H1 (cell line): Measurements from ENCODE around the gene MYH16. TPM values are rescaled to one million over a fixed set of nuclear protein-coding genes. Genes with fewer than 3 reads are reported as not detected.
A peak's percentile ranks its signal among the peaks of the same experiment; 100 is the strongest.

Experiments
- CTCF ChIA-PET: fragments of 300-600 bp; sonication (Branson Sonifier 250); formaldehyde crosslinking; loops from one replicate; lab custom pipeline; 2021; ENCODE audit not compliant: partially characterized antibody; lab: Charles Lee
- POLR2A ChIA-PET: fragments of 300-600 bp; sonication (Branson Sonifier 250); formaldehyde crosslinking; loops from one replicate; lab custom pipeline; 2021; ENCODE audit warnings: inconsistent platforms; ENCODE audit not compliant: partially characterized antibody; lab: Charles Lee
- DNase-seq, 2 experiments: peaks; one replicate each; pipeline versions ENCODE4 v3.0.0 to v3.0.0-alpha.2; 2010 to 2022; ENCODE audit warnings: low spot score in 2 of 2, low read depth in 1 of 2, mixed read lengths in 1 of 2
- FAIRE-seq: peaks from 2 replicates; lab custom pipeline; 2011; peaks lifted over from hg19 to GRCh38; lab: Jason Lieb, UNC
- H2AFZ ChIP-seq: 2 replicates; pipeline ENCODE4 v1.8.1; 2012; ENCODE audit warnings: low read length, inconsistent platforms
- H2AK5ac ChIP-seq: 2 replicates; pipeline ENCODE4 v1.6.1; 2013; ENCODE audit warnings: low read depth, low read length
- H2BK120ac ChIP-seq: replicated peaks from 2 replicates; pipeline ENCODE3; 2013; ENCODE audit warnings: low read depth, low read length, inconsistent platforms
- H2BK12ac ChIP-seq: 2 replicates; pipeline ENCODE4 v1.6.1; 2013; ENCODE audit warnings: low read depth, low read length
- H2BK15ac ChIP-seq: 2 replicates; pipeline ENCODE4 v1.6.1; 2013; ENCODE audit warnings: low read length
- H2BK20ac ChIP-seq: 2 replicates; pipeline ENCODE4 v1.6.1; 2013; ENCODE audit warnings: low read length
- H2BK5ac ChIP-seq: 2 replicates; pipeline ENCODE4 v1.6.1; 2013; ENCODE audit warnings: low read depth, low read length
- H3K14ac ChIP-seq: 2 replicates; pipeline ENCODE4 v1.6.1; 2013; ENCODE audit warnings: inconsistent platforms; ENCODE audit not compliant: insufficient read length
- H3K18ac ChIP-seq: 2 replicates; pipeline ENCODE4 v1.6.1; 2013; ENCODE audit warnings: low read length; ENCODE audit errors: extremely low read depth
- H3K23ac ChIP-seq: 2 replicates; pipeline ENCODE4 v1.6.1; 2013; ENCODE audit warnings: inconsistent platforms; ENCODE audit not compliant: insufficient read length
- H3K23me2 ChIP-seq: 2 replicates; pipeline ENCODE4 v1.6.1; 2013; ENCODE audit warnings: low read depth, low read length
- H3K27ac ChIP-seq: 2 replicates; pipeline ENCODE4 v1.6.1; 2011; ENCODE audit warnings: low read depth, low read length, inconsistent platforms
- H3K27me3 ChIP-seq, 4 experiments: replicated peaks in 1 of 4; 1 replicate in 1 of 4; 2 replicates in 3 of 4; pipeline versions ENCODE4 v1.6.1 to v1.8.1; 2011 to 2013; ENCODE audit warnings: low read length in 3 of 4, mild to moderate bottlenecking in 3 of 4, inconsistent platforms in 2 of 4, mixed read lengths in 2 of 4, moderate library complexity in 1 of 4; ENCODE audit not compliant: control insufficient read depth in 3 of 4, insufficient read depth in 3 of 4; ENCODE audit errors: extremely low read depth in 1 of 4
- H3K36me3 ChIP-seq, 4 experiments: 2 replicates each; pipeline versions ENCODE4 v1.6.1 to v1.8.1; 2011 to 2013; ENCODE audit warnings: mild to moderate bottlenecking in 4 of 4, low read length in 3 of 4, moderate library complexity in 2 of 4, control low read depth in 1 of 4, inconsistent platforms in 1 of 4; ENCODE audit not compliant: insufficient read depth in 4 of 4, control insufficient read depth in 2 of 4
- H3K4ac ChIP-seq: replicated peaks from 2 replicates; pipeline ENCODE3; 2013; ENCODE audit warnings: low read length, low read depth, mixed read lengths, inconsistent platforms; ENCODE audit not compliant: insufficient read length
- H3K4me1 ChIP-seq, 4 experiments: replicated peaks in 1 of 4; 1 replicate in 1 of 4; 2 replicates in 3 of 4; pipeline versions ENCODE4 v1.6.1 to v1.8.1; 2011 to 2013; ENCODE audit warnings: low read length in 3 of 4, inconsistent platforms in 2 of 4, mixed read lengths in 1 of 4; ENCODE audit not compliant: insufficient read depth in 4 of 4, control insufficient read depth in 3 of 4
- H3K4me2 ChIP-seq, 2 experiments: 2 replicates each; pipeline versions ENCODE4 v1.6.1 to v1.8.1; 2011 to 2013; ENCODE audit warnings: low read depth in 2 of 2, low read length in 2 of 2, control low read depth in 1 of 2, inconsistent platforms in 1 of 2, mild to moderate bottlenecking in 1 of 2; ENCODE audit not compliant: insufficient read depth in 1 of 2
- H3K4me3 ChIP-seq, 4 experiments: fragments of 200-600, 300-600 bp in 1 of 4; sonication (generic), shearing (Covaris generic), sonication (Bioruptor Twin) in 1 of 4; 2 replicates each; pipeline versions ENCODE4 v1.5.1 to v1.8.1; 2011 to 2016; ENCODE audit warnings: low read length in 4 of 4, low read depth in 3 of 4, control low read depth in 2 of 4, inconsistent platforms in 2 of 4, mild to moderate bottlenecking in 2 of 4, mixed read lengths in 1 of 4, moderate library complexity in 1 of 4; ENCODE audit not compliant: insufficient read depth in 2 of 4; ENCODE audit errors: extremely low read depth in 1 of 4
- H3K56ac ChIP-seq: replicated peaks from 2 replicates; pipeline ENCODE3; 2013; ENCODE audit warnings: low read depth, mild to moderate bottlenecking, mixed read lengths, low read length, inconsistent platforms; ENCODE audit not compliant: insufficient read length
- H3K79me1 ChIP-seq: 2 replicates; pipeline ENCODE4 v1.6.1; 2013; ENCODE audit warnings: low read depth, low read length, control low read depth
- H3K79me2 ChIP-seq, 2 experiments: 2 replicates each; pipeline versions ENCODE4 v1.6.1 to v1.8.1; 2012 to 2013; ENCODE audit warnings: low read length in 2 of 2, mild to moderate bottlenecking in 2 of 2, inconsistent platforms in 1 of 2; ENCODE audit not compliant: insufficient read depth in 2 of 2, control insufficient read depth in 1 of 2
- H3K9ac ChIP-seq, 4 experiments: replicated peaks in 1 of 4; 1 replicate in 1 of 4; 2 replicates in 3 of 4; pipeline versions ENCODE4 v1.6.1 to v1.8.1; 2011 to 2013; ENCODE audit warnings: low read depth in 3 of 4, low read length in 3 of 4, control low read depth in 2 of 4, mild to moderate bottlenecking in 2 of 4, moderate library complexity in 2 of 4, inconsistent platforms in 1 of 4; ENCODE audit errors: extremely low read depth in 1 of 4
- H3K9me3 ChIP-seq, 2 experiments: 2 replicates each; pipeline versions ENCODE4 v1.6.1 to v1.8.1; 2012 to 2013; ENCODE audit warnings: mild to moderate bottlenecking in 2 of 2, moderate library complexity in 2 of 2, control low read depth in 1 of 2, inconsistent platforms in 1 of 2, low read depth in 1 of 2, low read length in 1 of 2, mixed read lengths in 1 of 2; ENCODE audit not compliant: insufficient read depth in 2 of 2
- H4K20me1 ChIP-seq, 2 experiments: replicated peaks in 1 of 2; 2 replicates each; pipeline versions ENCODE3 to v1.8.1; 2011 to 2013; ENCODE audit warnings: inconsistent platforms in 2 of 2, low read length in 2 of 2, mild to moderate bottlenecking in 1 of 2; ENCODE audit not compliant: insufficient read depth in 2 of 2, control insufficient read depth in 1 of 2
- H4K5ac ChIP-seq: 2 replicates; pipeline ENCODE4 v1.6.1; 2013; ENCODE audit warnings: low read length, low read depth, mixed read lengths, inconsistent platforms; ENCODE audit not compliant: insufficient read length
- H4K8ac ChIP-seq: 2 replicates; pipeline ENCODE4 v1.8.0; 2013; ENCODE audit warnings: mild to moderate bottlenecking, moderate library complexity, low read length, inconsistent platforms; ENCODE audit not compliant: insufficient read depth; ENCODE audit errors: extremely low read depth
- H4K91ac ChIP-seq: replicated peaks from 2 replicates; pipeline ENCODE3; 2013; ENCODE audit warnings: low read length, mixed read lengths, inconsistent platforms; ENCODE audit not compliant: insufficient read length
- GTF2F1 ChIP-seq: IDR thresholded peaks from 2 replicates; pipeline ENCODE4 v1.6.1; 2012; ENCODE audit warnings: low read depth, low read length, improper control_type of control experiment, borderline replicate concordance
- PHF8 ChIP-seq: fragments of 200-600 bp; sonication (generic); conservative IDR thresholded peaks from 2 replicates; pipeline ENCODE4 v1.7.1; 2012; ENCODE audit warnings: low read depth, mild to moderate bottlenecking, inconsistent platforms, low read length, moderate library complexity
- SIN3A ChIP-seq, 2 experiments: IDR thresholded peaks in 1 of 2; conservative IDR thresholded peaks in 1 of 2; 2 replicates each; pipeline ENCODE4 v1.6.1; 2011 to 2012; ENCODE audit warnings: low read length in 2 of 2, improper control_type of control experiment in 1 of 2, low read depth in 1 of 2, mild to moderate bottlenecking in 1 of 2
- SP4 ChIP-seq: IDR thresholded peaks from 2 replicates; pipeline ENCODE4 v1.6.1; 2012; ENCODE audit warnings: low read length, inconsistent platforms
- WGBS, 2 experiments: shearing (Covaris generic) in 1 of 2; methylation state at CpG; one replicate each; pipeline versions ENCODE4 v1.1.6 to v1.1.7; 2013 to 2015; ENCODE audit warnings: low lambda C conversion rate in 2 of 2, mixed read lengths in 2 of 2, inconsistent platforms in 1 of 2, low coverage in 1 of 2, missing lambda C conversion rate in 1 of 2; ENCODE audit not compliant: insufficient replicate concordance in 2 of 2, insufficient coverage in 1 of 2, insufficient read length in 1 of 2; ENCODE audit errors: extremely low coverage in 1 of 2, missing lambda C conversion rate in 1 of 2; 5-methylcytosine and 5-hydroxymethylcytosine counted together
- polyA plus RNA-seq, 7 experiments: library from polyadenylated mRNA; depleted of rRNA in 3 of 7; stranded (reverse) in 5 of 7; unstranded in 2 of 7; fragments of >200 nt in 5 of 7; fragments of 200-250 nt in 2 of 7; gene quantifications; 1 replicate in 5 of 7; 2 replicates in 1 of 7; 4 replicates in 1 of 7; pipeline versions ENCODE4 v1.2.1 to v1.2.3, GENCODE V29; 2011 to 2013; ENCODE audit warnings: missing spikeins in 2 of 7, mixed read lengths in 2 of 7
- total RNA-seq: library from RNA; stranded (reverse); fragmentation: NEBNext Ultra II Directional; extraction: Animal tissue kit (Norgen Biotek cat#: 25700); gene quantifications from 2 replicates; pipeline ENCODE4 v1.2.1, GENCODE V29; 2021

Gene MYH16
- total and polyA plus RNA-seq, 2 of the 8 experiments (the other 6 are each of a cell fraction or from before 2014, with no cell fraction given), result not detected

GRCh38 chr7:99324559-99324958 is 51.9 kb downstream of the MYH16 start:
- Histone ChIP-seq H3K23ac (no peak overlapping the region), H3K4me1 (peaks cover 0 to 5% (median 1%) of the 10 kb centered on the region in 4 experiments; a peak in 2 of 7 replicates), H3K9ac (no peak overlapping the region; a peak in 1 of 7 replicates), H3K4me3 (peak overlapping the region in 2 of 4 experiments; percentile 70 to 98; a peak in 5 of 8 replicates), H2BK5ac (no peak overlapping the region), H3K79me2 (peaks cover 0 to 30% of the 10 kb centered on the region in 2 experiments; a peak in 3 of 4 replicates), H2AFZ (no peak overlapping the region), H3K27me3 (no peaks in the 10 kb centered on the region), H3K4me2 (peak overlapping the region; percentile 72 to 75), H2BK15ac (no peak overlapping the region), H3K23me2 (peaks cover 7% of the 10 kb centered on the region), H3K18ac (no peak overlapping the region), H4K8ac (peak overlapping the region; percentile 14; the same call in 1 of the 2 replicates), H4K20me1 (peaks cover 0 to 4% of the 10 kb centered on the region in 2 experiments), H3K79me1 (no peaks in the 10 kb centered on the region; the same call in 1 of the 2 replicates), H4K5ac (no peak overlapping the region), H3K36me3 (no peaks in the 10 kb centered on the region), H3K9me3 (no peaks in the 10 kb centered on the region), H2AK5ac (no peak overlapping the region), H2BK120ac (no peak overlapping the region), H3K14ac (no peak overlapping the region), H2BK12ac (no peak overlapping the region), H3K27ac (no peak overlapping the region), H4K91ac (no peak overlapping the region), H3K4ac (no peak overlapping the region), H2BK20ac (no peak overlapping the region), H3K56ac (no peak overlapping the region)
- CTCF ChIA-PET, result interaction anchor here (0.6 to 8.3 kb wide), 4 partner anchors 11 to 287 kb away, joined by 3 to 50 read pairs (median 3); partner anchors contain the start of gene BUD31
- TF ChIP-seq SP4 (no peak), GTF2F1 (no peak), PHF8 (no peak), SIN3A (conservative IDR thresholded peaks at IDR 0.05 in 1 of 2, IDR thresholded peaks at IDR 0.05 in 1 of 2; ENCODE audit: low read depth in 1 of 2, low read length in 2 of 2) (no peak)
- DNase-seq (no peak), FAIRE-seq (no peak)
- POLR2A ChIA-PET, result interaction anchor here (0.7 to 1.6 kb wide), 6 partner anchors 9 to 278 kb away, joined by 3 to 6 read pairs (median 3); partner anchors contain the start of genes BUD31 and PDAP1
- 91% methylated on average over 13 of the region's 14 CpGs; no CpG with 5 or more reads in 1 of the 2 experiments for WGBS, 2 experiments
